LNCaP clone FGC (cell line): Measurements from ENCODE around the gene AIP.

Experiments
- DNase-seq: peaks from one replicate; pipeline ENCODE4 v3.0.0-alpha.2; 2011; ENCODE audit warnings: low read depth
- H3K4me3 ChIP-seq: 2 replicates; pipeline ENCODE4 v1.5.1; 2011; ENCODE audit warnings: mild to moderate bottlenecking, low read depth, low read length, control low read depth
- TF ChIP-seq, protein P1 (sequence below): IDR thresholded peaks from 2 replicates; pipeline ENCODE4 v1.5.1; 2012; ENCODE audit warnings: mild to moderate bottlenecking; ENCODE audit not compliant: control insufficient read depth, insufficient read depth; ENCODE audit errors: extremely low read depth

Gene AIP

GRCh38 chr11:67436459-67437081 lies 46.3 kb upstream of the AIP start:
- no peak for DNase-seq
- H3K4me3 ChIP-seq: no peak overlapping the region
- TF ChIP-seq, protein P1, sequence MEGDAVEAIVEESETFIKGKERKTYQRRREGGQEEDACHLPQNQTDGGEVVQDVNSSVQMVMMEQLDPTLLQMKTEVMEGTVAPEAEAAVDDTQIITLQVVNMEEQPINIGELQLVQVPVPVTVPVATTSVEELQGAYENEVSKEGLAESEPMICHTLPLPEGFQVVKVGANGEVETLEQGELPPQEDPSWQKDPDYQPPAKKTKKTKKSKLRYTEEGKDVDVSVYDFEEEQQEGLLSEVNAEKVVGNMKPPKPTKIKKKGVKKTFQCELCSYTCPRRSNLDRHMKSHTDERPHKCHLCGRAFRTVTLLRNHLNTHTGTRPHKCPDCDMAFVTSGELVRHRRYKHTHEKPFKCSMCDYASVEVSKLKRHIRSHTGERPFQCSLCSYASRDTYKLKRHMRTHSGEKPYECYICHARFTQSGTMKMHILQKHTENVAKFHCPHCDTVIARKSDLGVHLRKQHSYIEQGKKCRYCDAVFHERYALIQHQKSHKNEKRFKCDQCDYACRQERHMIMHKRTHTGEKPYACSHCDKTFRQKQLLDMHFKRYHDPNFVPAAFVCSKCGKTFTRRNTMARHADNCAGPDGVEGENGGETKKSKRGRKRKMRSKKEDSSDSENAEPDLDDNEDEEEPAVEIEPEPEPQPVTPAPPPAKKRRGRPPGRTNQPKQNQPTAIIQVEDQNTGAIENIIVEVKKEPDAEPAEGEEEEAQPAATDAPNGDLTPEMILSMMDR: no peak

GRCh38 chr11:67437082-67437808 lies 45.6 kb upstream of the AIP start, which contains the start of gene PTPRCAP:
TSS of gene PTPRCAP (minus strand) at chr11:67437682. CDS start at chr11:67437619, 63 bp downstream.
- no peak within 1 kb of the TSS for H3K4me3 ChIP-seq
- TF ChIP-seq, protein P1: no peak
- DNase-seq: no peak

DNA sequence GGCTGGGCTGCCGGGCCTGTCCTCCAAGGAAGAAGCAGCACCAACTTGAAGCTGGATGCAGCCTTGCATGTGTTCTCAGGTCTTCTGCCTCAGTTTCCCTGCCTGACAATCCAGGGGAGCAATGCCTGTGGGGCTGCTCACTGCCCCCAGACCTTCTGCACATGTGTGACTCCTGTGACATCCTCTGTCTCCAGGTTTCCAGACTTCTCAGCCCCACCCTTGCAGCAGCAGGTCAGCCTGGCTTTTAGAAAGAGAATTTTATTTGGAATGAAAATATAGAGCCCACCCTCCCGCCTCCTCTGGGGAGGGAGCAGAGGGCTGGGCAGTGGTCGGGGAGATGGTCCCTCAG lies 45.0 kb upstream of the AIP start:
- TF ChIP-seq, protein P1: no peak
- H3K4me3 ChIP-seq: no peak overlapping the region
- DNase-seq: no peak

GRCh38 chr11:67438158-67438902 lies 44.5 kb upstream of the AIP start:
- no peak overlapping the region for H3K4me3 ChIP-seq
- TF ChIP-seq, protein P1: no peak

DNA sequence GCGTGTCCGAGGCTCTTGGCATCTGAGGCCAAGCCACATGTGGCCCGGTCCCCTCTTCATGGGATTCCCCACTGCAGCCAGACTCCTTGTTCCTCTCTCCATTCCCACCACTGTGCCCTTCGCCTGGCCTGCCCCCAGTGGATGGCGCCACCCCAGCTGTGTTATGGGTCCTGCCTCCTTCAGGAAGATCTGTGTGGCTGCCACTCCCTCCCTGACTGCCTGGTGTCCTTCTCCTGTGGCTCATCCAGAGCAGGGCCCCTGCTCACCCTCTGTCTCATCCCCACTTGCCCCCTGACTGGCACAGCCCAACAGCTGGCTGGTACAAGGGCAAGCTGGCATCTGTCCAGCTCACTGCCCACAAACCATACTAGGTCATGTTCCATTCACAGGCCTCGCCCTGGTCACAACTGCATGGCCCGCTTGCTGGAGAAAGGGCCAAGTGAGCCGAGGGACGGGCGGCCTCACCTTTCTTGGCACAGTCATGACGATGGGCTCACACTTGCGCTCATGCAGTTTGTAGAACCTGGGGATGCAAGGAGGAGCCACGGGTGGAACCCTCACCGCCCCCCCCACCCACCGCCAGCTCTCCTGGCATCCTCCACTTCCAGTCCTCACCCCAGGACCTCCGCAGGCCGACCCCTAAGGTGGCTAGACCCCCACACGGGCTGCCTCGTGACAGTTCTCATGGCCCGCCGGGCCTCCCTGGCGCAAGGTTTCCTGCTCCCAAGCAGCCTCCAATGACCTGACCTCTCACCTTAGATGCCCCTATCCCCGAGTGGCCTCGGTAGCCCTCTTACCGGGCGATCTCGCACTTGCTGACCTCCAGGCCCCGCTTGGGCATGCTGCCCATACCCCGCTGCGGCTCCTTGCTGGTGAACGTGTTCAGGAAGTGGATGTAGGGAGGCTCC lies 43.3 kb upstream of the AIP start:
- no peak for DNase-seq
- H3K4me3 ChIP-seq: no peak overlapping the region
- TF ChIP-seq, protein P1: peak; percentile 23

More at GRCh38 chr11:67438158-67438902, 44.5 kb upstream of the AIP start:
- no peak for DNase-seq
